Caco-2 (cell line): ENCODE data around the gene PLBD2. TPM values are rescaled to one million over a fixed set of nuclear protein-coding genes. Genes with fewer than 3 reads are reported as not detected.
A peak's percentile ranks its signal among the peaks of the same experiment; 100 is the strongest.

Source experiments
- BruUV-seq: library from RNA; stranded (reverse); fragments of 400-500 nt; replicated peaks from 2 replicates; lab custom pipeline; 2021; lab: Mats Ljungman, UMichigan
- CTCF ChIA-PET: fragments of 300-600 bp; sonication (Branson Sonifier 250); formaldehyde crosslinking; loops from one replicate; lab custom pipeline; 2022; ENCODE audit warnings: antibody characterized with exemption; lab: Charles Lee
- POLR2A ChIA-PET: fragments of 300-600 bp; sonication (Branson Sonifier 250); formaldehyde crosslinking; loops from one replicate; lab custom pipeline; 2022; ENCODE audit warnings: antibody characterized with exemption; lab: Charles Lee
- DNase-seq, 2 experiments: peaks; one replicate each; pipeline versions ENCODE4 v3.0.0 to v3.0.0-alpha.2; 2020 to 2022
- H3K27me3 ChIP-seq: replicated peaks from 2 replicates; pipeline ENCODE4 v1.6.0; 2011; ENCODE audit warnings: low read length; ENCODE audit not compliant: control insufficient read depth, insufficient read depth
- H3K36me3 ChIP-seq: 2 replicates; pipeline ENCODE4 v1.5.1; 2011; ENCODE audit warnings: low read length; ENCODE audit not compliant: control insufficient read depth, insufficient read depth
- H3K4me1 ChIP-seq: fragments of 250-450 bp; sonication (Bioruptor Pico); 2 replicates; pipeline ENCODE4 v1.5.1; 2020; ENCODE audit warnings: mild to moderate bottlenecking
- H3K4me3 ChIP-seq: 2 replicates; pipeline ENCODE4 v1.5.1; 2011; ENCODE audit warnings: low read depth, mild to moderate bottlenecking, control low read depth, low read length
- H3K9me3 ChIP-seq: fragments of 250-450 bp; sonication (Bioruptor Pico); 2 replicates; pipeline ENCODE4 v1.5.1; 2020; ENCODE audit warnings: mild to moderate bottlenecking, moderate library complexity
- H3K27ac Mint-ChIP-seq: one replicate; pipeline ENCODE4 v1.8.0; 2022; ENCODE audit warnings: mixed read lengths; ENCODE audit not compliant: unreplicated experiment
- H3K27me3 Mint-ChIP-seq: one replicate; pipeline ENCODE4 v1.8.0; 2022; ENCODE audit warnings: mixed read lengths; ENCODE audit not compliant: insufficient read depth, unreplicated experiment
- H3K36me3 Mint-ChIP-seq: one replicate; pipeline ENCODE4 v1.8.0; 2022; ENCODE audit warnings: mild to moderate bottlenecking, mixed read lengths; ENCODE audit not compliant: insufficient read depth, unreplicated experiment
- H3K4me1 Mint-ChIP-seq: one replicate; pipeline ENCODE4 v1.8.0; 2022; ENCODE audit warnings: low read depth, mixed read lengths; ENCODE audit not compliant: unreplicated experiment
- H3K4me3 Mint-ChIP-seq: one replicate; pipeline ENCODE4 v1.8.0; 2022; ENCODE audit warnings: mild to moderate bottlenecking, moderate library complexity, mixed read lengths; ENCODE audit not compliant: unreplicated experiment
- H3K9me3 Mint-ChIP-seq: one replicate; pipeline ENCODE4 v1.8.0; 2022; ENCODE audit warnings: mixed read lengths; ENCODE audit not compliant: unreplicated experiment
- CTCF ChIP-seq, 2 experiments: fragments of 200-600 bp in 1 of 2; IDR thresholded peaks; 1 replicate in 1 of 2; 2 replicates in 1 of 2; pipeline versions ENCODE4 v1.5.1 to v1.8.0; 2011 to 2022; ENCODE audit warnings: antibody characterized with exemption in 1 of 2, control low read depth in 1 of 2, inconsistent platforms in 1 of 2, low read depth in 1 of 2, low read length in 1 of 2, mild to moderate bottlenecking in 1 of 2, moderate library complexity in 1 of 2; ENCODE audit not compliant: insufficient read depth in 1 of 2, severe bottlenecking in 1 of 2, unreplicated experiment in 1 of 2
- intact Hi-C: fragments of 100-400 bp; cut with micrococcal nuclease; formaldehyde crosslinking; loops from one replicate; pipeline ENCODE4 v1.10.0; 2022; ENCODE audit not compliant: unreplicated experiment
- total RNA-seq: library from RNA; stranded (reverse); gene quantifications from 2 replicates; pipeline ENCODE4 v1.2.3, GENCODE V29; 2022

PLBD2 gene
- total RNA-seq, 1 experiment from 2014 or later = 43.1 TPM

- Histone ChIP-seq H3K4me3 (no peak overlapping the region), H3K36me3 (no peaks in the 10 kb centered on the region), H3K9me3 (no peaks in the 10 kb centered on the region), H3K4me1 (peaks cover 27% of the 10 kb centered on the region), H3K27me3 (no peaks in the 10 kb centered on the region)
- no TSS peak for BruUV-seq
- no peak for DNase-seq
- H3K4me3 Mint-ChIP-seq = no peak overlapping the region
- ChIA-PET CTCF (no interaction called here), POLR2A (no interaction called here)
- intact Hi-C loops = no loop called here
- H3K27ac Mint-ChIP-seq = no peak overlapping the region
- no peaks in the 10 kb centered on the region for H3K27me3 Mint-ChIP-seq
- no peaks in the 10 kb centered on the region for H3K36me3 Mint-ChIP-seq
- no peaks in the 10 kb centered on the region for H3K9me3 Mint-ChIP-seq
- TF ChIP-seq CTCF (IDR thresholded peaks at IDR 0.05; ENCODE audit: insufficient read depth in 1 of 2, low read depth in 1 of 2, low read length in 1 of 2, severe bottlenecking in 1 of 2, unreplicated experiment in 1 of 2) = no peak
- peaks cover 7% of the 10 kb centered on the region for H3K4me1 Mint-ChIP-seq
These were observed 62.7 kb downstream of the PLBD2 start for GRCh38 chr12:113420996-113421595.

GRCh38 chr12:113422030-113422885, 63.9 kb downstream of the PLBD2 start, which contains the start of gene SDSL:
TSS of gene SDSL (plus strand) at chr12:113422380. CDS start at chr12:113427983, 5,603 bp downstream.
- no peak for TF ChIP-seq CTCF (IDR thresholded peaks at IDR 0.05; ENCODE audit: insufficient read depth in 1 of 2, low read depth in 1 of 2, low read length in 1 of 2, severe bottlenecking in 1 of 2, unreplicated experiment in 1 of 2)
- ChIA-PET POLR2A (no interaction called here), CTCF (interaction anchor here (0.6 to 1.1 kb wide), 4 partner anchors 18 to 441 kb away, joined by 3 to 4 read pairs (median 4); no protein-coding TSS in a partner anchor)
- Mint-ChIP-seq H3K4me3 (peak within 1 kb of the TSS; percentile 84), H3K9me3 (no peaks in the 10 kb centered on the region), H3K27me3 (no peaks in the 10 kb centered on the region), H3K36me3 (no peaks in the 10 kb centered on the region), H3K27ac (peak within 1 kb of the TSS; percentile 75), H3K4me1 (peaks cover 7% of the 10 kb centered on the region)
- intact Hi-C loops = loop anchor here (2.0 kb wide), 1 partner anchor 109 kb away; no protein-coding TSS in a partner anchor
- H3K4me1 ChIP-seq = peaks cover 27% of the 10 kb centered on the region
- DNase-seq = peak; percentile 49 to 66
- H3K27me3 ChIP-seq = no peaks in the 10 kb centered on the region
- no peaks in the 10 kb centered on the region for H3K36me3 ChIP-seq
- H3K9me3 ChIP-seq = no peaks in the 10 kb centered on the region
- BruUV-seq = TSS peak; percentile 22
- peak within 1 kb of the TSS; percentile 33 for H3K4me3 ChIP-seq

DNA sequence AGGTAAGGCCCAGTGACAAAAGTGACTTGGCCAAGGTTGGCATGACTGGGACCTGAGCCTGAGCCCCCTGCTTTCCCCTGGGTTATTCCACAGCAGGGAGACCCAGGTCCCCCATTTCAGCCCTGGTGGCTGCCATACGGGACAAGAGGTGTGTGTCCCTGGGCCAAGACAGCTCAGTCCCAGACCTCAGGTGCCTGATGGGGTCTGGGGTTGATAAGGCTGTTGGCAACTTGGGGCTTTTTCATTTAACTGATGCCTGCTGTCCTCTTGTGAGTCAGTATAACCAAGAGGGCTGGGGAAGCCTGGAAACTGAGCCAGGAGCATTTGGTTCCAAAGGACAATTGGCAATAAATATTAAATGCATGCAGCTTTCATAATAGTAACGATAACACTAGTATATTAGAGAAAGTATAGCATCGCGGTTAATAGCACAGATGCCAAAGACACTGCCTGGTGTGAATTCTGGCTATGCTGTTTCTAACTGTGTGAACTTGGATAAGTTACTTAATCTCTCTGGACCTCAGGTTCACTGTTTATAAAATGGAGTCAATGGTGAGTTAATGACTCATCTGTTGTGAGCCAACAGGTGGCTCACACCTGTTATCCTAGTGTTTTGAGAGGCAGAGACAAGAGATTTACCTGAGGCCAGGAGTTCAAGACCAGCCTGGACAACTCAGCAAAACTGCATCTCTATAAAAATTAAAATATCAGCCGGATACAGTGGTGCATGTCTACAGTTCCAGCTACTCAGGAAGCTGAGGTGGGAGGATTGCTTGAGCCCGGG, 64.7 kb downstream of the PLBD2 start:
- Histone ChIP-seq H3K4me1 (peaks cover 21% of the 10 kb centered on the region), H3K36me3 (no peaks in the 10 kb centered on the region), H3K4me3 (peak overlapping the region; percentile 33), H3K9me3 (no peaks in the 10 kb centered on the region), H3K27me3 (no peaks in the 10 kb centered on the region)
- no peaks in the 10 kb centered on the region for H3K27me3 Mint-ChIP-seq
- POLR2A ChIA-PET = no interaction called here
- no peak for DNase-seq
- BruUV-seq = no TSS peak
- CTCF ChIA-PET = interaction anchor here (0.6 to 1.1 kb wide), 3 partner anchors 19 to 226 kb away, joined by 3 to 4 read pairs (median 4); no protein-coding TSS in a partner anchor
- H3K36me3 Mint-ChIP-seq = no peaks in the 10 kb centered on the region
- peak overlapping the region; percentile 84 for H3K4me3 Mint-ChIP-seq
- intact Hi-C loops = loop anchor here (2.0 kb wide), 1 partner anchor 110 kb away; no protein-coding TSS in a partner anchor
- peaks cover 7% of the 10 kb centered on the region for H3K4me1 Mint-ChIP-seq
- H3K27ac Mint-ChIP-seq = no peak overlapping the region
- H3K9me3 Mint-ChIP-seq = no peaks in the 10 kb centered on the region
- no peak for TF ChIP-seq CTCF (IDR thresholded peaks at IDR 0.05; ENCODE audit: insufficient read depth in 1 of 2, low read depth in 1 of 2, low read length in 1 of 2, severe bottlenecking in 1 of 2, unreplicated experiment in 1 of 2)
